ENCODE data around the gene HDAC1. TPM values are rescaled to one million over a fixed set of nuclear protein-coding genes. Genes with fewer than 3 reads are reported as not detected.

HDAC1 gene
- total and polyA plus RNA-seq, 2 of the 13 experiments (the other 11 are each of a cell fraction or from before 2014, with no cell fraction given), result 93.5 to 189 TPM

DNA sequence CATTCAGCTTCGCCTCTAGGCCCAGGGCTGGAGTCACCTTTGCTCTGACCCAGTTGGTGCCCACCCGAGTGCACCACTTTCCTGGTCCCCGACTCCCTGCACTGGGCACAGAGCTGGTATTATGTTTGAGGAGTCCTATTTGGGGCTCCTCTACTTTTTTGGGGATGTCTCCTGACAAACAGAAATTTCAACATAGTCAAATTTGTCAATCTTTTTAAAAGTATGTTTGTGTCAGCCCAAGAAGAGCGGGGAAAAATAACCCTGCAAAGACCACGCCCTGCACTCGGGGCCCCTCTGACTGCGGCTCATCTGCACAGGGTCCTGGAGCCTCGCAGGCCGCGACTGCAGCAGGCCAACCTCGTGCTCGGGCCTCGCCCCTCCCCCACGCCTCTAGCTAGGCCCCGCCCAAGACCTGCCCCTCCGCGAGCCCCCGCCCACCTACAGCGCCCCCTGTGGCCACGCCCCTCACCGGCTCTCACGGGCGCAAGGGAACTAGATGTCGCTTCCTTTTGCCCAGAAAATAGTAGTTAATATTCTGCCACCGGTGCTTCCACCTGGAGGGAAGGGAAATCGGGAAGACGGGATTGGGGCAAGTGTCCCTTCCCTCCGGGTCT, 59.0 kb downstream of the HDAC1 start (continued):
- TF ChIP-seq SMYD3 (CRISPR knock-in tag; IDR thresholded peaks at IDR 0.05), result no peak
- TF ChIP-seq SMAD3 (CRISPR knock-in tag; IDR thresholded peaks at IDR 0.05), result 0 out of 2 replicates have a peak, but pooled peaks have one; percentile 35
- TF ChIP-seq, protein P1, sequence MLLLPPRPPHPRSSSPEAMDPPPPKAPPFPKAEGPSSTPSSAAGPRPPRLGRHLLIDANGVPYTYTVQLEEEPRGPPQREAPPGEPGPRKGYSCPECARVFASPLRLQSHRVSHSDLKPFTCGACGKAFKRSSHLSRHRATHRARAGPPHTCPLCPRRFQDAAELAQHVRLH (CRISPR knock-in tag; IDR thresholded peaks at IDR 0.05; ENCODE audit: borderline replicate concordance, low read depth), result peak; percentile 80; the same call in 1 of the 2 replicates
- TF ChIP-seq, protein P2, sequence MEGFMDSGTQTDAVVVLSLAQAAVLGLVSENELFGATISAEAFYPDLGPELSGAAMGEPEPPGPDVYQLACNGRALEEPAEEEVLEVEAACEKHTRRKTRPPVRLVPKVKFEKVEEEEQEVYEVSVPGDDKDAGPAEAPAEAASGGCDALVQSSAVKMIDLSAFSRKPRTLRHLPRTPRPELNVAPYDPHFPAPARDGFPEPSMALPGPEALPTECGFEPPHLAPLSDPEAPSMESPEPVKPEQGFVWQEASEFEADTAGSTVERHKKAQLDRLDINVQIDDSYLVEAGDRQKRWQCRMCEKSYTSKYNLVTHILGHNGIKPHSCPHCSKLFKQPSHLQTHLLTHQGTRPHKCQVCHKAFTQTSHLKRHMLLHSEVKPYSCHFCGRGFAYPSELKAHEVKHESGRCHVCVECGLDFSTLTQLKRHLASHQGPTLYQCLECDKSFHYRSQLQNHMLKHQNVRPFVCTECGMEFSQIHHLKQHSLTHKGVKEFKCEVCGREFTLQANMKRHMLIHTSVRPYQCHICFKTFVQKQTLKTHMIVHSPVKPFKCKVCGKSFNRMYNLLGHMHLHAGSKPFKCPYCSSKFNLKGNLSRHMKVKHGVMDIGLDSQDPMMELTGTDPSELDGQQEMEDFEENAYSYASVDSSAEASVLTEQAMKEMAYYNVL (CRISPR knock-in tag; IDR thresholded peaks at IDR 0.05; ENCODE audit: borderline replicate concordance), result peak; percentile 61; the same call in 1 of the 2 replicates
- TF ChIP-seq ZNF790 (CRISPR knock-in tag; IDR thresholded peaks at IDR 0.05; ENCODE audit: borderline replicate concordance), result no peak
- TF ChIP-seq, protein P3, sequence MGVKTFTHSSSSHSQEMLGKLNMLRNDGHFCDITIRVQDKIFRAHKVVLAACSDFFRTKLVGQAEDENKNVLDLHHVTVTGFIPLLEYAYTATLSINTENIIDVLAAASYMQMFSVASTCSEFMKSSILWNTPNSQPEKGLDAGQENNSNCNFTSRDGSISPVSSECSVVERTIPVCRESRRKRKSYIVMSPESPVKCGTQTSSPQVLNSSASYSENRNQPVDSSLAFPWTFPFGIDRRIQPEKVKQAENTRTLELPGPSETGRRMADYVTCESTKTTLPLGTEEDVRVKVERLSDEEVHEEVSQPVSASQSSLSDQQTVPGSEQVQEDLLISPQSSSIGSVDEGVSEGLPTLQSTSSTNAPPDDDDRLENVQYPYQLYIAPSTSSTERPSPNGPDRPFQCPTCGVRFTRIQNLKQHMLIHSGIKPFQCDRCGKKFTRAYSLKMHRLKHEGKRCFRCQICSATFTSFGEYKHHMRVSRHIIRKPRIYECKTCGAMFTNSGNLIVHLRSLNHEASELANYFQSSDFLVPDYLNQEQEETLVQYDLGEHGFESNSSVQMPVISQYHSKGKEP (CRISPR knock-in tag; IDR thresholded peaks at IDR 0.05), result peak; percentile 83; the same call in 1 of the 2 replicates
- no peak for TF ChIP-seq YY1 (IDR thresholded peaks at IDR 0.05; ENCODE audit: insufficient read depth, insufficient replicate concordance, low read depth, low read length)
- TF ChIP-seq, protein P4, sequence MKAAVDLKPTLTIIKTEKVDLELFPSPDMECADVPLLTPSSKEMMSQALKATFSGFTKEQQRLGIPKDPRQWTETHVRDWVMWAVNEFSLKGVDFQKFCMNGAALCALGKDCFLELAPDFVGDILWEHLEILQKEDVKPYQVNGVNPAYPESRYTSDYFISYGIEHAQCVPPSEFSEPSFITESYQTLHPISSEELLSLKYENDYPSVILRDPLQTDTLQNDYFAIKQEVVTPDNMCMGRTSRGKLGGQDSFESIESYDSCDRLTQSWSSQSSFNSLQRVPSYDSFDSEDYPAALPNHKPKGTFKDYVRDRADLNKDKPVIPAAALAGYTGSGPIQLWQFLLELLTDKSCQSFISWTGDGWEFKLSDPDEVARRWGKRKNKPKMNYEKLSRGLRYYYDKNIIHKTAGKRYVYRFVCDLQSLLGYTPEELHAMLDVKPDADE (CRISPR knock-in tag; IDR thresholded peaks at IDR 0.05), result 0 out of 2 replicates have a peak, but pooled peaks have one; percentile 72
- no peak for TF ChIP-seq BRD4 (CRISPR knock-in tag; IDR thresholded peaks at IDR 0.05)
- TF ChIP-seq GABPB1 (CRISPR knock-in tag; IDR thresholded peaks at IDR 0.05), result peak; percentile 76
- TF ChIP-seq, protein P5, sequence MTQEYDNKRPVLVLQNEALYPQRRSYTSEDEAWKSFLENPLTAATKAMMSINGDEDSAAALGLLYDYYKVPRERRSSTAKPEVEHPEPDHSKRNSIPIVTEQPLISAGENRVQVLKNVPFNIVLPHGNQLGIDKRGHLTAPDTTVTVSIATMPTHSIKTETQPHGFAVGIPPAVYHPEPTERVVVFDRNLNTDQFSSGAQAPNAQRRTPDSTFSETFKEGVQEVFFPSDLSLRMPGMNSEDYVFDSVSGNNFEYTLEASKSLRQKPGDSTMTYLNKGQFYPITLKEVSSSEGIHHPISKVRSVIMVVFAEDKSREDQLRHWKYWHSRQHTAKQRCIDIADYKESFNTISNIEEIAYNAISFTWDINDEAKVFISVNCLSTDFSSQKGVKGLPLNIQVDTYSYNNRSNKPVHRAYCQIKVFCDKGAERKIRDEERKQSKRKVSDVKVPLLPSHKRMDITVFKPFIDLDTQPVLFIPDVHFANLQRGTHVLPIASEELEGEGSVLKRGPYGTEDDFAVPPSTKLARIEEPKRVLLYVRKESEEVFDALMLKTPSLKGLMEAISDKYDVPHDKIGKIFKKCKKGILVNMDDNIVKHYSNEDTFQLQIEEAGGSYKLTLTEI (CRISPR knock-in tag; conservative IDR thresholded peaks at IDR 0.05), result no peak
- peak; percentile 72; the same call in 1 of the 2 replicates for TF ChIP-seq ZSCAN21 (CRISPR knock-in tag; IDR thresholded peaks at IDR 0.05; ENCODE audit: borderline replicate concordance)
- TF ChIP-seq ZNF230 (CRISPR knock-in tag; IDR thresholded peaks at IDR 0.05), result 0 out of 2 replicates have a peak, but pooled peaks have one; percentile 71
- TF ChIP-seq ZSCAN9 (CRISPR knock-in tag; IDR thresholded peaks at IDR 0.05; ENCODE audit: borderline replicate concordance), result peak; percentile 84
- TF ChIP-seq PHF8 (CRISPR knock-in tag; IDR thresholded peaks at IDR 0.05), result 0 out of 2 replicates have a peak, but pooled peaks have one; percentile 14
- TF ChIP-seq SATB2 (CRISPR knock-in tag; IDR thresholded peaks at IDR 0.05), result peak; percentile 75; the same call in 1 of the 2 replicates
- TF ChIP-seq ZNF367 (CRISPR knock-in tag; IDR thresholded peaks at IDR 0.05; ENCODE audit: borderline replicate concordance), result 0 out of 2 replicates have a peak, but pooled peaks have one; percentile 50
- peak; percentile 74; the same call in 1 of the 2 replicates for TF ChIP-seq HES4 (CRISPR knock-in tag; IDR thresholded peaks at IDR 0.05; ENCODE audit: borderline replicate concordance)
- peak; percentile 47; the same call in 1 of the 2 replicates for TF ChIP-seq ZNF724P (CRISPR knock-in tag; IDR thresholded peaks at IDR 0.05; ENCODE audit: borderline replicate concordance)
- TF ChIP-seq, protein P6, sequence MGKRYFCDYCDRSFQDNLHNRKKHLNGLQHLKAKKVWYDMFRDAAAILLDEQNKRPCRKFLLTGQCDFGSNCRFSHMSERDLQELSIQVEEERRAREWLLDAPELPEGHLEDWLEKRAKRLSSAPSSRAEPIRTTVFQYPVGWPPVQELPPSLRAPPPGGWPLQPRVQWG (CRISPR knock-in tag; IDR thresholded peaks at IDR 0.05; ENCODE audit: borderline replicate concordance, low read depth), result no peak
- no peak for TF ChIP-seq TMF1 (CRISPR knock-in tag; IDR thresholded peaks at IDR 0.05; ENCODE audit: low read depth)

All from HepG2 (cell line).